Loucy (cell line): ENCODE measurements around the gene TMEM114.

ENCODE experiments used
- H2AFZ ChIP-seq: fragments of 200-600 bp; sonication (generic); 2 replicates; pipeline ENCODE4 v1.6.0; 2016; ENCODE audit warnings: antibody characterized with exemption, mild to moderate bottlenecking, low read length, moderate library complexity
- H3F3A ChIP-seq: fragments of 200-600 bp; 2 replicates; pipeline ENCODE4 v1.6.0; 2016; ENCODE audit warnings: antibody characterized with exemption, low read depth, mild to moderate bottlenecking
- H3K27me3 ChIP-seq: fragments of 200-600 bp; sonication (generic); 2 replicates; pipeline ENCODE4 v1.6.1; 2014; ENCODE audit warnings: low read length, mild to moderate bottlenecking; ENCODE audit not compliant: insufficient read depth, poor library complexity, severe bottlenecking
- H3K36me3 ChIP-seq: fragments of 200-600 bp; sonication (generic); 2 replicates; pipeline ENCODE4 v1.6.1; 2016; ENCODE audit warnings: low read length; ENCODE audit not compliant: insufficient read depth
- H3K4me1 ChIP-seq: fragments of 200-600 bp; sonication (generic); 2 replicates; pipeline ENCODE4 v1.5.1; 2014; ENCODE audit warnings: low read length, mild to moderate bottlenecking; ENCODE audit not compliant: insufficient read depth, poor library complexity, severe bottlenecking
- H3K4me2 ChIP-seq: fragments of 200-600 bp; sonication (generic); 2 replicates; pipeline ENCODE4 v1.6.0; 2014; ENCODE audit warnings: antibody characterized with exemption, low read length, low read depth, mild to moderate bottlenecking; ENCODE audit not compliant: poor library complexity, severe bottlenecking
- H3K4me3 ChIP-seq: fragments of 200-600 bp; sonication (generic); 2 replicates; pipeline ENCODE4 v1.5.1; 2014; ENCODE audit warnings: low read length, mild to moderate bottlenecking, mixed read lengths; ENCODE audit not compliant: poor library complexity, severe bottlenecking
- H3K79me2 ChIP-seq: fragments of 200-600 bp; sonication (generic); 2 replicates; pipeline ENCODE4 v1.6.1; 2014; ENCODE audit warnings: low read length; ENCODE audit not compliant: insufficient read depth
- H3K9ac ChIP-seq: fragments of 200-600 bp; sonication (generic); 2 replicates; pipeline ENCODE4 v1.6.0; 2014; ENCODE audit warnings: mild to moderate bottlenecking, low read depth, low read length, moderate library complexity; ENCODE audit not compliant: poor library complexity, severe bottlenecking
- H3K9me2 ChIP-seq: fragments of 200-600 bp; sonication (generic); replicated peaks from 2 replicates; pipeline ENCODE4 v1.6.1; 2016; ENCODE audit warnings: low read depth, low read length, mixed read lengths
- H3K9me3 ChIP-seq: fragments of 200-600 bp; sonication (generic); 2 replicates; pipeline ENCODE4 v1.6.1; 2014; ENCODE audit warnings: mild to moderate bottlenecking, antibody characterized with exemption, low read length, low read depth; ENCODE audit not compliant: insufficient read depth
- H4K20me1 ChIP-seq: fragments of 200-600 bp; sonication (generic); 2 replicates; pipeline ENCODE4 v1.6.0; 2014; ENCODE audit warnings: antibody characterized with exemption, low read length, mild to moderate bottlenecking; ENCODE audit not compliant: insufficient read depth, poor library complexity, severe bottlenecking
- CTCF ChIP-seq: fragments of 200-600 bp; sonication (generic); conservative IDR thresholded peaks from 2 replicates; pipeline ENCODE4 v1.5.1; 2014; ENCODE audit warnings: mild to moderate bottlenecking, antibody characterized with exemption, low read length
- EZH2phosphoT487 ChIP-seq: fragments of 200-600 bp; IDR thresholded peaks from 2 replicates; pipeline ENCODE4 v1.6.1; 2018; ENCODE audit warnings: antibody characterized with exemption, mild to moderate bottlenecking, moderate library complexity, borderline replicate concordance

TMEM114 gene

GRCh38 chr16:8522757-8523156 lies 67.6 kb downstream of the TMEM114 start:
- H4K20me1 ChIP-seq: no peaks in the 10 kb centered on the region
- no peak overlapping the region for H3K9ac ChIP-seq
- no peaks in the 10 kb centered on the region for H3K36me3 ChIP-seq
- H3K27me3 ChIP-seq: no peaks in the 10 kb centered on the region
- no peaks in the 10 kb centered on the region for H3K4me1 ChIP-seq
- H3K4me2 ChIP-seq: no peak overlapping the region
- no peak for TF ChIP-seq CTCF
- H3K9me2 ChIP-seq: no peaks in the 10 kb centered on the region
- no peak overlapping the region for H3K4me3 ChIP-seq
- no peaks in the 10 kb centered on the region for H3K79me2 ChIP-seq
- H3K9me3 ChIP-seq: no peaks in the 10 kb centered on the region
- H3F3A ChIP-seq: no peaks in the 10 kb centered on the region
- no peak overlapping the region for H2AFZ ChIP-seq

- Histone ChIP-seq H3K4me2 (no peak overlapping the region), H3F3A (no peaks in the 10 kb centered on the region), H3K9me2 (no peaks in the 10 kb centered on the region), H3K9me3 (no peaks in the 10 kb centered on the region), H3K79me2 (no peaks in the 10 kb centered on the region), H3K9ac (no peak overlapping the region), H3K4me3 (no peak overlapping the region), H2AFZ (no peak overlapping the region), H4K20me1 (no peaks in the 10 kb centered on the region), H3K27me3 (no peaks in the 10 kb centered on the region), H3K36me3 (no peaks in the 10 kb centered on the region), H3K4me1 (no peaks in the 10 kb centered on the region)
- no peak for TF ChIP-seq EZH2phosphoT487
- TF ChIP-seq CTCF: no peak
These were observed 70.7 kb downstream of the TMEM114 start for GRCh38 chr16:8519643-8520042.
